ENCODE results near the gene EHBP1.
A peak's percentile ranks its signal among the peaks of the same experiment; 100 is the strongest.

Gene EHBP1

GRCh38 chr2:62705007-62705829 is at the start of gene EHBP1:
TSS of gene EHBP1 (plus strand) at chr2:62705713. CDS start at chr2:62707192, 1,479 bp downstream.
- DNase-seq, result peak; percentile 43

- no peak for DNase-seq
Measured at GRCh38 chr2:62657783-62658182, 47.7 kb upstream of the EHBP1 start.

GRCh38 chr2:62658891-62659290 is 46.6 kb upstream of the EHBP1 start:
- DNase-seq, result no peak

DNA sequence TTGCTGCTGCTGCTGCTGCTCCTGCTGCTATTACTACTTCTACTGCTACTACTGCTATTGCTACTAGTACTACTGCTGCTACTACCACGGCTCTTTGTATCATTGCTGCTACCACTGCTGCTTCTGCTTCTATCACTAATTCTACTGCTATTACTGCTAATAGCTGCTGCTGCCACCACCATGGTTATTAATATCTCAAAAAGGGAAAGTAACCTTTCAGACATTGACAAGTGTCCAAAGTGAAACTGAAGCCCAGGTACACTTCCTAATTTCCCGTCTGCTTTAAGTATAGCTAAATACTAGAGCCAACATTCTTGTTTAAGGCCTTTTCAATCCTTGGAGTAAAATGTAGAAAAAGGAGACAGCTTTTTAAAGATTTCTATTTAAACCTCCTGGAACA is 45.4 kb upstream of the EHBP1 start:
- DNase-seq, result no peak

GRCh38 chr2:62660582-62661262 is 44.8 kb upstream of the EHBP1 start:
- no peak for DNase-seq

GRCh38 chr2:62661263-62661635 is 44.3 kb upstream of the EHBP1 start:
- DNase-seq, result no peak

DNA sequence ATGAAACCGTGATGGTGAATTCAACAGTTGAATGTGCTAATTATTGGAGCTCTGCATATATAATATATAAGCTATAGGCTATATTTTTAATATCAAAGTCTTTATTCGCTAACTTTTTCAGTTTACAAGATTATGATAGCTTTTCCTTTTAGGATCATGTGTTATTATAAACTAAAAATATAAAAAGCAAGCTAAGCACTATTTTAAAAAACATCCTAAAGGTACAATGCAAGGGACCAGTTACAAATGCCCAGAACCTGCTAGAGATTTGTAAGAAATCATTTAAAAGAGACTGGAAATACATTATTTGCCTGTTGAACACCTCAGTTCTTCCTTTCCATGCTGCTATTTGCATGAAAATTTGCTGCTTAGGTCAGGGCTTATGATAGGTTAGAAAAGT is 43.4 kb upstream of the EHBP1 start:
- DNase-seq, result no peak

- DNase-seq, result no peak
Measured at GRCh38 chr2:62662554-62662953, 43.0 kb upstream of the EHBP1 start.

DNA sequence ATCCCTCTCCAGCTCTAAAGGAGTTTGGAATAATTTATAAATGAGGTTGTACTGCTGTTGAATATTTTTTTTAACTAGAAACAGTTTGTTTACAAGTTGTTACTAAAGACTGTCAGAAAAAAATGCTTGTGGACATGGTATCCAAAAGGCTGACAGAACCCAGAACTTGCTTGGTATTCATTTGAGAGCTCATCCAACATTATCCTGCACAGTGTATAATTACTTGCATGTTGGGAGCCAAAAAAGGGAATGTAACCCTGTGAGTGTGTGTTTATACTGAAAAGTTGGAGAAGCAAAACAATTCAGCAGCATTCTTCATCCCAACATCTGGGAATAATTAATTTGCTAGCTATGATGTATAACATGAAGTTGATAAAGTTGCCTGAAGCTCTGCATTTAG is 42.1 kb upstream of the EHBP1 start:
- no peak for DNase-seq

GRCh38 chr2:62663920-62664795 is 41.4 kb upstream of the EHBP1 start:
- no peak for DNase-seq

DNA sequence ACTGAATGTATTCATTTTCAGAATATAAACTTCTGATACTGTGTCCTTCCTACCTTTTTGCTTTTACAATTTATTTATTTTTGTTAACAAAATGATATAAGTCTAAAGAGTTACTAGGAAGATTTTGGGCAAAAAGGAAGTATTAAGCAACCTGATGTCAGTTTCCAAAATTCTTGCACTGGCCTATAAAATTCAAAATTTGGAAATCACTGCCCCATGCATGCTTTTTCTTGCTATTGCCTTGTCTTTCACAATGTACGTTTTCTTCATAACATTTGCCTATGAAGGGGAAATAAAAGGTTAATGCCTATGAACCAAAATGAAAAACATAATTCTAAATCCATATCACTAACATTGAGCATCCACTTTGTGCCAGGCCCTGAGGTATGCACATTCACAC is 40.1 kb upstream of the EHBP1 start:
- no peak for DNase-seq

GRCh38 chr2:62669180-62669579 is 36.3 kb upstream of the EHBP1 start:
- no peak for DNase-seq

DNA sequence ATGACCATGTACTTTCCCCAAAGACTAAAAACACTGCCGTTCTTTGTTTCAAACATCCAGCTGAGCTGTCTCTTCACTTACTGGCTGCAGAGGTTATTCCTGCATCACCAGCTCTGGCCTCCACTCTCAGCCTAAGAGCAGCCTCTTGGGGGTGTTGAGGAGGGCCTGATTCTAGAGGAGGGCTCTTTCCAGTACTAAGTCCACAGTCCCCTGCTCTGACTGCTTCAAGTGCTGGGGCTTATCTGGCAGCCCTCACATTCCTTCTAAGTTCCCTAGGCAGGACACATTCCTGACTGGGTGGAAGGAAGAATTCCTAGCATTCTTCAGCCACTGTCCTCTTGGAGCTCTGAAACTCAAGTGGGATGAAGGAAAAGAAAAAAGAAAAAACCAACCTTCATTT is 32.9 kb upstream of the EHBP1 start:
- DNase-seq, result no peak

- no peak for DNase-seq
Measured at GRCh38 chr2:62675062-62675461, 30.5 kb upstream of the EHBP1 start.

- DNase-seq, result no peak
Measured at GRCh38 chr2:62685256-62685655, 20.3 kb upstream of the EHBP1 start.

DNA sequence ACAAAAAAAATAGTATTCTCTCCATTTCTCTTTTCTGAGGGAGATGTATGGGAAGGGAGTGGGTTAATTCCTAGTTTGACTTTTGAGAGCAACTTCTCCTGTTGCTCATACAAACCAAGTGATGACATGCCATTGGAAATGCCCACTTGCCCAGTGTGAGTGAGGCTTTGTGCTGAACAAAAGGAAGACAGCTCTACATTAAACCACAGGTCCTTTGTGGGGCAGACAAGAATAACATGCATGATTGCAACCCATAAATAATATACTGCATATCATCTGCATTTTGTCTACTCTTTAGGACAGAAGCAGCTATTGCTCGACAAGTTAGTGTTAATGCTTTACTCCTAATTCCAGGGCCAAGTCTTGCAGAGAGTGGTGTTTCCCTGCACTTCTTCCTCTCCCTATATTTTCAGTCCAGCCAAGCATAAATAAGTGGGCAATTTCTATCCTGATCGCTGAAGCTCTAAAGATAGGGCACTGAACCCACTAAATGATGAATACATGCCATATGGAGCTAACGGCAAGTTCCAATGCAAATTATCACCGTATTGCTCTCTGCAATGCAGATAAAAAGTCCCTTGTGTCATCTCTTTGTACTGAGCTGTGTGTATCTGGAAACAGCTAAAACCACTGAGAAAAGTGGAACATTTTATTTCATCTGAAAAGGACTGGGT is 19.4 kb upstream of the EHBP1 start:
- no peak for DNase-seq

DNA sequence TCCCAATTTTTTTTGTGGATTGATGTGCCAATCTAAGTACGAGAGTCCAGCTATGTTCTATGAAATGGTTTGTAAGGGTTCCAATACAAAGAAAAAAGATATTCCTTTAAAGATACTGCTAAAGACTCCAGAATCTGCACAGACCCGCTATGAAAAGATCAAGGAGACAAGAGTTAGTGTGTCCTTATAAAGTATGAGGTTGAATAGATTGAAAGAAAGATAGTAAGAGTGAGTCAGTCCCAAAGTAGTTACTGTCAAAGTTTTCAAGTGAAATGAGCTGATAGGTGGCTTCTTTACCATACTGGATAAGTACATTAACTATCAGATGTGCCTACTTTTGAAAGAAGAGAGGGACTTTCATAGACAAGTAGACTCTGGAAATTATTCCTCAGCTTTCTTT is 17.9 kb upstream of the EHBP1 start:
- DNase-seq, result no peak

DNA sequence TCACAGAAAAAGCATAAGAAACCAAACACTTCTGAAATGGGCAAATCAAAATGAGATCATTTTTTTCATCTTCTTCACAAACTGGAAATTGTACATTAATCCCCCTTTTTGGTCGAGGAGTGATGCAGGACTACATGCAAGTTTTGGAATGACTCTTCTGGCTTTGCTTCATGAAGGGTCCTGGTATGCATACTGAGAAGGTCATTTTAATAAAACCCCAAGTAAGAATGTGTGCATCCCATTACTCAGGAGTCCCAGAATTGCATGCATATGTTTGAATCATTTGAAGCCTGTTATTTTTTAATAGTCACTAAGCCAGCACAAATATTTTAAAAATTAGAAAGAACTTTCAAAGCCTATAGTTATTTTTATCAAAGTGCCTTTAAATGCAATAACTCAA is 16.7 kb upstream of the EHBP1 start:
- no peak for DNase-seq

- no peak for DNase-seq
Measured at GRCh38 chr2:62691186-62691585, 14.3 kb upstream of the EHBP1 start.

DNA sequence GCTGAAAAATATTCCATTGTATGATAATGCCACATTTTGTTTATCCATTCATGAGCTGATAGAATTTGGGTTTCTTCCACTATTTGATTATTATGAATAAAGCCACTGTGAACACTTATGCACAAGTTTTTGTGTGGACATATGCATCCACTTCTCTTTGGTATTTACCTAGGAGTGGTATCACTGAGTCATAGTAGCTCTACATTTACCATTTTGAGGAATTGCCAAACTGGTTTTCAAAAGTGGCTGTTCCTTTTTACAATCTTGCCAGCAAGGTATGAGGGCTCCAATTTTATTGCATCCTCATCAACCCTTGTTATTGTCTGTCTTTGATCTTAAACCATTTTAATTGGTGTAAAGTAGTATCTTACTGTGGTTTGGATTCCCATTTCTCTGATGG is 13.3 kb upstream of the EHBP1 start:
- DNase-seq, result no peak

DNA sequence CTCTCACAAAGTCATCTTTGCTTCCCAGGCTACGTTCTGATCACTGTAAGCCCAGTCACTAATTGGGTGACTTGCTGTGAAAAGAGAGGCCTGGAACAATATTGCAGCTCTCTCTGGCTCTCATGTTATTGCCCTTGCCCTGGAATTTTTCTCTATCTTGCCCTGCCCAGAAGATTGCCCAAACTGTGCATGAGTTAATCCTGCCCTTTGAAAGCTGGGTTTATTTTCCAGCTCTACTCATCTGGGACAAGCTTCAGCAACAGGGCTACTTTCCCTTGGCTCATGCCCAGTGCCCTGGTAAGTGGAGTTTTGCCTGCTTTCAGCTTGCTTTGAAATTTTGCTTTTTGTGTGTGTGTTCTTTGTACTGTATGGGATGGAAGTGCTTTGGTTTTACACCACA is 6.9 kb upstream of the EHBP1 start:
- DNase-seq, result no peak

GRCh38 chr2:62704654-62705006 is 883 bp upstream of the EHBP1 start:
- DNase-seq, result no peak
